ENCODE measurements around the gene SEMA4C. TPM values are rescaled to one million over a fixed set of nuclear protein-coding genes. Genes with fewer than 3 reads are reported as not detected.

Gene SEMA4C
- total RNA-seq, 4 donors from 2014 or later, result 58.7 to 66.6 (median 62.8) TPM

DNA sequence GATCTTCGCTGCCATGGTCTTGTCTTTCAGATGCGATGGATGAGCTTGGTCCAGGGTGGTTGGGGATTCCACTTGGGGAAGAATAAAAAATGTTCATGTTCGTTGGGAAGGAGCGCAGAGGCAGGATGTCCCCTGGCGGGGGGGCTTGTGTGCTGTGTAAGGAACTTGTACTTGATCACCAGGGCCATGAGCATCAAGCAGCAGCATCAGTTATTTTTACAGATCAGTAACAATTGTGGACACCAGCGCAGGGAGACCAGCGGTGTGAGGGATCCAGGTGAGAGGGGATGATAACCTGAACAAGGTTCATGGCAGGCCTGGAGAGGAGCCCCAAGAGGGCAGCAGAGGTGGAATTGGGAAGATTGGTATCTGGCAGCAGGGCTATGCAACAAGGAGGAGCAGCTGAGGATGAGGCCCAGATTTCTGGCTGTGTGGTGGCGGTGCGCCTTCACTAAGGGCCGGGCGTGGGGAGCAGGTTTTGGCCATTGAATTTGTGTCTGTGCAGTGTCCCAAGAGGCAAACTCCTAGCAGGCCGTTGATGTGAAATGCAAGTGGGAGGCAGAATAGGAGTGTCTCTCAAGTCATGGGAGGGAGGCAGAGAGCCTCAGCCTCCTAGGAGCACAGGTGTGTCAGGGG lies 49.9 kb downstream of the SEMA4C start:
- no peaks in the 10 kb centered on the region for H3K9me3 ChIP-seq
- peaks cover 0 to 33% of the 10 kb centered on the region in 2 donors for H3K36me3 ChIP-seq
- no peak overlapping the region for H3K4me3 ChIP-seq
- 81 to 93% methylated on average over 3 to 12 of the region's 12 CpGs for WGBS, 2 donors (ENCODE audit: low coverage in 1 of 2)
- H3K4me1 ChIP-seq, result peaks cover 4 to 86% (median 47%) of the 10 kb centered on the region in 3 donors
- ATAC-seq, result no peak
- no peak for TF ChIP-seq POLR2A (IDR thresholded peaks at IDR 0.05)
- TF ChIP-seq POLR2AphosphoS5 (IDR thresholded peaks at IDR 0.05), result no peak
- no peak for TF ChIP-seq EP300 (IDR thresholded peaks at IDR 0.05)
- TF ChIP-seq, protein P1, sequence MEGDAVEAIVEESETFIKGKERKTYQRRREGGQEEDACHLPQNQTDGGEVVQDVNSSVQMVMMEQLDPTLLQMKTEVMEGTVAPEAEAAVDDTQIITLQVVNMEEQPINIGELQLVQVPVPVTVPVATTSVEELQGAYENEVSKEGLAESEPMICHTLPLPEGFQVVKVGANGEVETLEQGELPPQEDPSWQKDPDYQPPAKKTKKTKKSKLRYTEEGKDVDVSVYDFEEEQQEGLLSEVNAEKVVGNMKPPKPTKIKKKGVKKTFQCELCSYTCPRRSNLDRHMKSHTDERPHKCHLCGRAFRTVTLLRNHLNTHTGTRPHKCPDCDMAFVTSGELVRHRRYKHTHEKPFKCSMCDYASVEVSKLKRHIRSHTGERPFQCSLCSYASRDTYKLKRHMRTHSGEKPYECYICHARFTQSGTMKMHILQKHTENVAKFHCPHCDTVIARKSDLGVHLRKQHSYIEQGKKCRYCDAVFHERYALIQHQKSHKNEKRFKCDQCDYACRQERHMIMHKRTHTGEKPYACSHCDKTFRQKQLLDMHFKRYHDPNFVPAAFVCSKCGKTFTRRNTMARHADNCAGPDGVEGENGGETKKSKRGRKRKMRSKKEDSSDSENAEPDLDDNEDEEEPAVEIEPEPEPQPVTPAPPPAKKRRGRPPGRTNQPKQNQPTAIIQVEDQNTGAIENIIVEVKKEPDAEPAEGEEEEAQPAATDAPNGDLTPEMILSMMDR (IDR thresholded peaks at IDR 0.05), result no peak
- peak overlapping the region in 1 of 4 donors; percentile 6 for H3K27ac ChIP-seq
- no peaks in the 10 kb centered on the region for H3K27me3 ChIP-seq

- peaks cover 0 to 26% of the 10 kb centered on the region in 2 donors for H3K36me3 ChIP-seq
- H3K27me3 ChIP-seq, result no peaks in the 10 kb centered on the region
- 70 to 90% methylated on average over 2 to 3 of the region's 10 CpGs for WGBS, 2 donors (ENCODE audit: low coverage in 1 of 2)
- TF ChIP-seq POLR2AphosphoS5 (IDR thresholded peaks at IDR 0.05), result no peak
- TF ChIP-seq EP300 (IDR thresholded peaks at IDR 0.05), result no peak
- TF ChIP-seq POLR2A (IDR thresholded peaks at IDR 0.05), result no peak
- TF ChIP-seq, protein P1 (IDR thresholded peaks at IDR 0.05), result no peak
- H3K27ac ChIP-seq, result peak overlapping the region in 1 of 4 donors; percentile 22
- no peak for ATAC-seq
- H3K4me1 ChIP-seq, result peaks cover 4 to 82% (median 48%) of the 10 kb centered on the region in 3 donors
- H3K9me3 ChIP-seq, result no peaks in the 10 kb centered on the region
- H3K4me3 ChIP-seq, result peak overlapping the region in 1 of 2 donors; percentile 88
These were observed 50.6 kb downstream of the SEMA4C start for GRCh38 chr2:96819128-96819875.

GRCh38 chr2:96817882-96818281 lies 52.0 kb downstream of the SEMA4C start:
- peaks cover 0 to 17% of the 10 kb centered on the region in 2 donors for H3K36me3 ChIP-seq
- 77 to 89% methylated on average over 3 to 8 of the region's 8 CpGs for WGBS, 2 donors (ENCODE audit: low coverage in 1 of 2)
- H3K27ac ChIP-seq, result no peak overlapping the region
- no peak for ATAC-seq
- no peaks in the 10 kb centered on the region for H3K9me3 ChIP-seq
- peak overlapping the region; percentile 58 to 88 for H3K4me3 ChIP-seq
- no peaks in the 10 kb centered on the region for H3K27me3 ChIP-seq
- H3K4me1 ChIP-seq, result peaks cover 4 to 68% (median 41%) of the 10 kb centered on the region in 3 donors
- TF ChIP-seq POLR2AphosphoS5 (IDR thresholded peaks at IDR 0.05), result no peak
- TF ChIP-seq POLR2A (IDR thresholded peaks at IDR 0.05), result no peak
- no peak for TF ChIP-seq EP300 (IDR thresholded peaks at IDR 0.05)
- TF ChIP-seq, protein P1 (IDR thresholded peaks at IDR 0.05), result no peak

- Histone ChIP-seq H3K4me3 (peak overlapping the region; percentile 58 to 88), H3K27me3 (no peaks in the 10 kb centered on the region)
These were observed 52.8 kb downstream of the SEMA4C start for GRCh38 chr2:96816836-96817702.

More at GRCh38 chr2:96816836-96817702, 52.8 kb downstream of the SEMA4C start:
- Histone ChIP-seq H3K27ac (peak overlapping the region in 3 of 4 donors; percentile 96), H3K4me1 (peaks cover 4 to 66% (median 35%) of the 10 kb centered on the region in 3 donors), H3K9me3 (no peaks in the 10 kb centered on the region), H3K36me3 (peaks cover 0 to 16% of the 10 kb centered on the region in 2 donors)
- WGBS, 2 donors (ENCODE audit: low coverage in 1 of 2), result 11 to 40% methylated on average over 2 to 11 of the region's 89 CpGs
- no peak for ATAC-seq
- TF ChIP-seq EP300 (IDR thresholded peaks at IDR 0.05), result no peak
- TF ChIP-seq, protein P1 (IDR thresholded peaks at IDR 0.05), result peak in 1 of 4 experiments; percentile 19
- no peak for TF ChIP-seq POLR2AphosphoS5 (IDR thresholded peaks at IDR 0.05)
- no peak for TF ChIP-seq POLR2A (IDR thresholded peaks at IDR 0.05)

Data from gastroesophageal sphincter (tissue), 4 donors.